ENCODE results near the gene TMSB10.

- TF ChIP-seq ATF3 (CRISPR knock-in tag; conservative IDR thresholded peaks at IDR 0.05) (no peak), ATF2 (CRISPR knock-in tag; IDR thresholded peaks at IDR 0.05; ENCODE audit: borderline replicate concordance, low read depth) (no peak), PRDM15 (CRISPR knock-in tag; IDR thresholded peaks at IDR 0.05) (no peak), CTCF (IDR thresholded peaks at IDR 0.05) (no peak), NFYB (CRISPR knock-in tag; conservative IDR thresholded peaks at IDR 0.05; ENCODE audit: low read depth) (no peak)
Measured at GRCh38 chr2:84880645-84881521, 24.6 kb upstream of the TMSB10 start, which contains the start of gene TRABD2A.
